HG03139 (cell line): Measurements from ENCODE around the gene DDX39A.
"Not testable (repeated sequence)": the region's sequence is repeated elsewhere in the genome, so short reads cannot be mapped to it uniquely, and the experiment has no call there.

Experiments
- ATAC-seq: cut with Tn5 transposase; IDR thresholded peaks from one replicate; pipeline ENCODE4 v1.9.1; 2021; ENCODE audit not compliant: unreplicated experiment

Gene DDX39A

DNA sequence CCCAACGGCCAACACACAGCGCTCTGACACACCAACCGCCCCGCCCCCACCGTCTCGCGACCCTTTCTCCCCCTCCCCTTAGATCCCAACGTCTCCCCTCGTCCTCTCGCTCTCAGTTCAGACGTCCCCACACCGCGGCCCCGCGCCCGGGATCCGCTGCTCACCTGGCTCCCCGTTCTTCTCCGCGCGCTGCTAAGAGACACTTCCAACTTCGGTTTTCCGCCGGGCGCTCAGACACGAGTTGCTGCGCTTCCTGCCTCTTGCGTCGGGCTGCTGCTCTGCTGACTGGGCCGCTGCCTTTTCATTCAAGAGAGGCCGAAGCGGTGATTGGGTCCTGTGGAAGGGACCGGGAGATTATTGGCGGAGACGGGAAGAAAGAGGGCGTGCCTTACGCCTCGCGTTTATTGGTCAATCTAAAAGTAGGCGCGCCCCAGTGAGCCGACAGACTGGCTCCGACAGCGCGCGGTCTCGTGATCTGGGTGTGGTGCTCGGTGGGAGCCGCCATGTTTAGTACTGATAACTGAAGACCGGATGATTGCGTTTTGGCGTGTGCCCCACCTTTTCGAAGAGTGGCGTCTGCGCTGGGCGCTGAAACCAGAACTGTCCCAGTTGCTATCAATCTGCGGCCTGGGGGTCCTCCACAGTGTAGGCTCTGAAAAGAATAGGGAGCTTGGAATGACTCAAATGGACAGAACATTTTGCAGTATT is at the start of gene DDX39A:
TSS of gene DDX39A (minus strand) at position 236 of the 708 bp plus-strand sequence. CDS start 6,121 bp downstream, outside the sequence.
- peak; percentile 78 for ATAC-seq

DNA sequence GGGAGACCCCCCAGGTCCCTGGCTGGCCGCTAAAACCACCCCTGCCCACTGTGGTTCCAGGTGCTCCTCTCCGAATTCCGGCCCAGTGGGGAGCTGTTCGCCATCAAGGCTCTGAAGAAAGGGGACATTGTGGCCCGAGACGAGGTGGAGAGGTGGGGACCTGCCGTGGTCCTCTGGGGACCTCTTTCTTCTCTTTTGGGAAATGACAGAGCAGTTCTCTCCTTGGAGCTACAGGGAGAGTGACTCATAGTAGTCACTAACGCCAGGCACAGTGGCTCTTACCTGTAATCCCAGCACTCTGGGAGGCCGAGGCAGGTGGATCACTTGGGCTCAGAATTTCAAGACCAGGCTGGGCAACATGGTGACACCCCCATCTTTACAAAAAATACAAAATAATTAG is 48.7 kb upstream of the DDX39A start:
- ATAC-seq: no peak

- no peak for ATAC-seq
These were observed 48.2 kb upstream of the DDX39A start for GRCh38 chr19:14467391-14467790.

- ATAC-seq: no peak
These were observed 44.6 kb upstream of the DDX39A start for GRCh38 chr19:14463747-14464146.

GRCh38 chr19:14462401-14462800 is 43.3 kb upstream of the DDX39A start:
- ATAC-seq: not testable (repeated sequence)

DNA sequence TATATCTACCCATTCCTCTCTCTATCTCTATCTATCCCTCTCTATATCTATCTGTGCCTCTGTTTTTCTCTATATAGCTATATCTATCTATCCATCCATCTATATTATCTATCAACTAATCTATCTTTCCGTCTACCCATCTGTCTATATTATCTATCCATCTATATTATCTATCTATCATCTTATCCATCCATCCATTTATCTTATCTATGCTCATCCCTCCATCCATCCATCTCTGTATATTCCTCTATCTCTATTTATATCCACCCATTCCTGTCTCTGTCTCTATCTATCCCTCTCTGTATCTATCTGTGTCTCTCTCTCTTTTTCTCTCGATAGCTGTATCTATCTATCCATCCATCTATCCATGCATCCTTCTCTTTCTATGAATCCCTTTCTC is 41.8 kb upstream of the DDX39A start:
- no peak for ATAC-seq

- ATAC-seq: no peak
These were observed 40.6 kb upstream of the DDX39A start for GRCh38 chr19:14459703-14460102.

- not testable (repeated sequence) for ATAC-seq
These were observed 33.2 kb upstream of the DDX39A start for GRCh38 chr19:14452303-14452702.

DNA sequence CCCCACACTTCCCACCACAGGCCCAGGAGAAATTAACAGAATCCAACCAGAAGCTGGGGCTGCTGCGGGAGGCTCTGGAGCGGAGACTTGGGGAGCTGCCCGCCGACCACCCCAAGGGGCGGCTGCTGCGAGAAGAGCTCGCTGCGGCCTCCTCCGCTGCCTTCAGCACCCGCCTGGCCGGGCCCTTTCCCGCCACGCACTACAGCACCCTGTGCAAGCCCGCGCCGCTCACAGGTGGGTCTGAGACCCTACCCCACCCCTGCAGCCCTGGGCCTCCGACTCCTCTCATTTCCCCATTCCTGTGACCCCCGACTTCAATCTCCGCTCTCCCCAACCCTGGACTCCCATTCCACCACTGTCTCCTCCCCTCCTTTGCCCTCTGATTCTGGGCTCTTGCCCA is 31.7 kb upstream of the DDX39A start:
- ATAC-seq: no peak

GRCh38 chr19:14450168-14450874 is 31.2 kb upstream of the DDX39A start:
- ATAC-seq: no peak

DNA sequence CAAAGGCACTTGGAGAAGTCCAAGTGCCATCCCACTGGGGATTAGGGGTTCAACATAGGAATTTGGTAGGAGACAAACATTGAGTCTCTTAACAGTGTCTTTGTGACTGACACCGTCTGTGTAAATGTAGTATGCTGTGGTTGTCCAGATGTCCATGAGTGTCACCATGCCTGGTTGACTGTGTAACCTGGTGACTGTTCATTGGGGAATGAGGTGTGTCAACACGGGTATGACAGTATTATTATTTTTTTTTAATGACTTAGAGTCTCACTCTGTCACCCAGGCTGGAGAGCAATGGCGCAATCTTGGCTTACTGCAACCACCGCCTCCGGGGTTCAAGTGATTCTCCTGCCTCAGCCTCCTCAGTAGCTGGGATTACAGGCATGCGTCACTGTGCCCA is 30.2 kb upstream of the DDX39A start:
- ATAC-seq: no peak

GRCh38 chr19:14446336-14447036 is 27.3 kb upstream of the DDX39A start:
- ATAC-seq: no peak

GRCh38 chr19:14443632-14444216 is 24.6 kb upstream of the DDX39A start:
- ATAC-seq: no peak

- ATAC-seq: no peak
These were observed 23.9 kb upstream of the DDX39A start for GRCh38 chr19:14442891-14443631.

DNA sequence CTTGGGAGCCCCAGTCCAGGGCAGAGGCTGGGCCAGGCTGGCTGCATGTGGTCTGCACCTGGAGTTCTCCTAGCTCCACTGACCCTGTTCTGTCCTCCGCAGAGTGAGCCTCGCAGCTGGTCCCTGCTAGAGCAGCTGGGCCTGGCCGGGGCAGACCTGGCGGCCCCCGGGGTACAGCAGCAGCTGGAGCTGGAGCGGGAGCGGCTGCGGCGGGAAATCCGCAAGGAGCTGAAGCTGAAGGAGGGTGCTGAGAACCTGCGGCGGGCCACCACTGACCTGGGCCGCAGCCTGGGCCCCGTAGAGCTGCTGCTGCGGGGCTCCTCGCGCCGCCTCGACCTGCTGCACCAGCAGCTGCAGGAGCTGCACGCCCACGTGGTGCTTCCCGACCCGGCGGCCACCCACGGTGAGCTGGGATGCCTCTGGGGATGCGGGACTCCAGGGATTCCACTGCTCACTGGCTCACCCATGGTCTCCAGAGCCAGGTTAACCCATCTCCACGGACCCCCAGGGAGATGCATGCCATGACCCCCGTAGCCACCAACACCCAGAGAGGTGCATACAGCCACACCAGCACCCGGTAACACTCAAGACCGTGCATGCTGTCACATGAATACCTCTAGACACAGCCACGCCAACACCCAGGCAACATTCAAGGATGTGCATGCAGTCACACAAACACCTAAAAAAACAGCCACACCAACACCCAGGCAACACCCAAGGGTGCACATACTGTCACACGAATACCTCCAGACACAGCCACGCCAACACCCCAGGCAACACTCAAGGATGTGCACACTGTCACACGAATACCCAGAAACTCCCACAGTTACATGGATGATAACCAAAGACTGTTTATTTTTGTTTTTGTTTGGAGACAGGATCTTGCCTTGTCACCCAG is 22.1 kb upstream of the DDX39A start:
- no peak for ATAC-seq

DNA sequence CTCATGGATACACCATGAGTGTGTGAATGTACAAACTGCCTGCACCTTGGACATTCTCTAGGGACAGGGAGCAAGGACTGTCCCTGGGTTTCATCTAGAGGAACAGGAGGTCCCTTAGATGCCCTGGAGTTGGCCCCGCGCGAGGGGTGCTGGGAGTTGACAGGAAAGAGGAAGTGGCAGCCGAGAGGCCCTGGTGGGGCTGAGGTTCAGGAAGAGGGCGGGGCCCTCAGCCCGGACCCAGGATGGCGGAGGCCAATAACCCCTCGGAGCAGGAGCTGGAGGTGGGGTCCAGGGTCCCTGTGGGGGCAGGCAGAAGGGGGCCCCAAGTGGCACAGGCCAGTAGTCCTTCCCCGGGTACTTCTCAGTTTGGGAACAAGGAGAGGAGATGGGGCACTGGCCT is 20.9 kb upstream of the DDX39A start:
- ATAC-seq: peak; percentile 81

GRCh38 chr19:14439014-14439413 is 19.9 kb upstream of the DDX39A start:
- ATAC-seq: no peak

DNA sequence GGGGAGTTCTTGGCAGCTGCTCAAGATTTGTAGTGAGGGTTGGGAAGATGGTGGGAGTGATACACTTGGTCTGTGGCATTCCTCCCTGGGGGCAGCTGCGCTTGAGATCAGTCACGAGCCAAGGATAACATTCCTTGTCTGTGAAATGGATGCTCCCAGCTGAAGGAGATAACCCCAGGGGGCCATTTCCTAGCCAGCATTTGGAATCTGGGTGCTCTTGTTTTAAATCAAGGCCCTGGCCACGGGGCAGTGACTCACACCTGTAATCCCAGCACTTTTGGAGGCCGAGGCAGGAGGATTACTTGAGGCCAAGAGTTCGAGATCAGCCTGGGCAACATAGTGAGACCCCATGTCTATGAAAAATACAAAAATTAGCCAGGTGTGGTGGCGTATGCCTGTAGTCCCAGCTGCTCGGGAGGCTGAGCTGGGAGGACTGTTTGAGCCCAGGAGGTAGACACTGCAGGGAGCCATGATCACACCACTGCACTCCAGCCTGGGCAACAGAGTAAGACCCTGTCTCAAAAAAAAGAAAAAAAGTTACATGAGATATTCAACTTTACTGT is 18.5 kb upstream of the DDX39A start:
- ATAC-seq: no peak

DNA sequence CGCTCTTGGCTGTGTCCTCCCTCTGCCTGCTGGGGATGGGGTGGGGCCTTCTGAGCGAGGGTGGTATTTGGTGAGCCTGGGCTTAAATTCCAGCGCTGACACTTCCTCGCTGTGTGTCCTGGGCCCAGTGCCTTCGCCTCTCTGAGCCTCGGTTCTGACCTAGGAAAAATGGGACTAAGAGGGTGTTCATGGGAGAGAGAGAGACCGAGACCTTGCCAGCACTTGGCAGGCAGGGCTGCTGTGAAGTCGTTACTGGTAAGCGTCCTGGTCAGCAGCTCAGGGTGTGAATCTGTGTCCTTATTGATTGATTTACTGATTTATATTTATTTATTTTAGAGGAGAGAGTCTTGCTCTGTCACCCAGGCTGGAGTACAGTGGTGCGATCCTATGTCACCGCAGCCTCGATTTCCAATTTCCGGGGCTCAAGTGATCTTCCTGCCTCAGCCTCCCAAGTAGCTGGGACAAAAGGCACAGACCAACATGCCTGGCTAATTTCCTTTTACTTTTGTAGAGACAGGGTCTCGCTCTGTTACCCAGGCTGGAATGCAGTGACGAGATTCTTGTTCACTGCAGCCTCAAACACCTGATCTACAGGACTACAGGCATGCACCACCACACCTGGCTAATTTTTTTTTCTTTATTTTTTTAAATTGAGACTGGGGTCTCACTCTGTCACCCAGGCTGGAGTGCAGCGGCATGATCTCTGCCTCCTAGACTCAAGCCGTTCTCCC is 16.3 kb upstream of the DDX39A start:
- ATAC-seq: no peak
